Measurements from ENCODE around the gene TXNL4A. TPM values are rescaled to one million over a fixed set of nuclear protein-coding genes. Genes with fewer than 3 reads are reported as not detected.

Gene TXNL4A
- total RNA-seq, 1 donor from 2014 or later, result 104 TPM

DNA sequence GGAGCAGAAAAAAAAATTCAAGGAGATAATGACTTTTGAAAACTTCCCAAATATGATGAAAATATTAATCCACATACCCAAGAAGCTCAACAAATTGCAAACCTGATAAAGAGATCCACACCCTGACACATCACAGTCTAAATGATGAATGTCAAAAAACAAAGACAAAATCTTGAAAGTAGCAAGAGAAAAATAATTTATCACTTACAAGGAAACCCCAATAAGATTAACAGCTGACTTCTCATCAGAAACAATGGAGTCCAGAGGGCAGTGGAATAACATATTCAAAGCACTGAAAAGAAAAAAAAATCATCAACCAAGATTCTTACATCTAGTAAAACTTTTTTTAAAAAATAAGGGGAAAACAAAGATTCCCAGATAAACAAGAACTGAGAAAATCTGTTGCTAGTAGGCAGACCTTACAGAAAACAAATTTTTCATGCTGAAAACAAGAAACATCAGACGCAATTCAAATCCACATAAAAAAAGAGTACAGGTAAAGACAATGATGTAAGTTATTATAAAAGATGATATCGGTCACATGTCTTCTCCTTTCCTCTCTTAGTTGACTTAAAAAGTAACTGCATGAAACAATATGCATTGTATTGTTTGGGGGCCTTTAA is 58.2 kb downstream of the TXNL4A start:
- peaks cover 47% of the 10 kb centered on the region for H3K36me3 Mint-ChIP-seq (ENCODE audit: insufficient read depth)
- TF ChIP-seq, protein P1, sequence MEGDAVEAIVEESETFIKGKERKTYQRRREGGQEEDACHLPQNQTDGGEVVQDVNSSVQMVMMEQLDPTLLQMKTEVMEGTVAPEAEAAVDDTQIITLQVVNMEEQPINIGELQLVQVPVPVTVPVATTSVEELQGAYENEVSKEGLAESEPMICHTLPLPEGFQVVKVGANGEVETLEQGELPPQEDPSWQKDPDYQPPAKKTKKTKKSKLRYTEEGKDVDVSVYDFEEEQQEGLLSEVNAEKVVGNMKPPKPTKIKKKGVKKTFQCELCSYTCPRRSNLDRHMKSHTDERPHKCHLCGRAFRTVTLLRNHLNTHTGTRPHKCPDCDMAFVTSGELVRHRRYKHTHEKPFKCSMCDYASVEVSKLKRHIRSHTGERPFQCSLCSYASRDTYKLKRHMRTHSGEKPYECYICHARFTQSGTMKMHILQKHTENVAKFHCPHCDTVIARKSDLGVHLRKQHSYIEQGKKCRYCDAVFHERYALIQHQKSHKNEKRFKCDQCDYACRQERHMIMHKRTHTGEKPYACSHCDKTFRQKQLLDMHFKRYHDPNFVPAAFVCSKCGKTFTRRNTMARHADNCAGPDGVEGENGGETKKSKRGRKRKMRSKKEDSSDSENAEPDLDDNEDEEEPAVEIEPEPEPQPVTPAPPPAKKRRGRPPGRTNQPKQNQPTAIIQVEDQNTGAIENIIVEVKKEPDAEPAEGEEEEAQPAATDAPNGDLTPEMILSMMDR (IDR thresholded peaks at IDR 0.05; ENCODE audit: unreplicated experiment), result no peak
- no peak overlapping the region for H3K27ac Mint-ChIP-seq
- DNase-seq (ENCODE audit: low spot score, unreplicated experiment), result no peak
- peaks cover 14% of the 10 kb centered on the region for H3K4me1 Mint-ChIP-seq (ENCODE audit: low read depth)
- no peaks in the 10 kb centered on the region for H3K27me3 Mint-ChIP-seq
- no peak overlapping the region for H3K4me3 Mint-ChIP-seq (ENCODE audit: low read depth)
- H3K9me3 Mint-ChIP-seq (ENCODE audit: low read depth), result peaks cover 36% of the 10 kb centered on the region

GRCh38 chr18:79928563-79928960 is 59.8 kb downstream of the TXNL4A start:
- H3K27me3 Mint-ChIP-seq, result no peaks in the 10 kb centered on the region
- no peak for DNase-seq (ENCODE audit: low spot score, unreplicated experiment)
- no peaks in the 10 kb centered on the region for H3K4me1 Mint-ChIP-seq (ENCODE audit: low read depth)

GRCh38 chr18:79927607-79928562 is 60.5 kb downstream of the TXNL4A start:
- Mint-ChIP-seq H3K27ac (no peak overlapping the region), H3K9me3 (ENCODE audit: low read depth) (peaks cover 30% of the 10 kb centered on the region), H3K4me1 (ENCODE audit: low read depth) (no peaks in the 10 kb centered on the region), H3K4me3 (ENCODE audit: low read depth) (no peak overlapping the region), H3K27me3 (no peaks in the 10 kb centered on the region), H3K36me3 (ENCODE audit: insufficient read depth) (peaks cover 44% of the 10 kb centered on the region)
- no peak for DNase-seq (ENCODE audit: low spot score, unreplicated experiment)
- TF ChIP-seq, protein P1 (IDR thresholded peaks at IDR 0.05; ENCODE audit: unreplicated experiment), result no peak

More at GRCh38 chr18:79928563-79928960, 59.8 kb downstream of the TXNL4A start:
- Mint-ChIP-seq H3K9me3 (ENCODE audit: low read depth) (peaks cover 36% of the 10 kb centered on the region), H3K36me3 (ENCODE audit: insufficient read depth) (peaks cover 45% of the 10 kb centered on the region), H3K27ac (no peak overlapping the region), H3K4me3 (ENCODE audit: low read depth) (no peak overlapping the region)
- TF ChIP-seq, protein P1 (IDR thresholded peaks at IDR 0.05; ENCODE audit: unreplicated experiment), result no peak

GRCh38 chr18:79926715-79927606 is 61.4 kb downstream of the TXNL4A start:
- no peak for DNase-seq (ENCODE audit: low spot score, unreplicated experiment)
- H3K9me3 Mint-ChIP-seq (ENCODE audit: low read depth), result peaks cover 23% of the 10 kb centered on the region
- no peaks in the 10 kb centered on the region for H3K4me1 Mint-ChIP-seq (ENCODE audit: low read depth)
- H3K27me3 Mint-ChIP-seq, result no peaks in the 10 kb centered on the region
- H3K36me3 Mint-ChIP-seq (ENCODE audit: insufficient read depth), result peaks cover 39% of the 10 kb centered on the region
- TF ChIP-seq, protein P1 (IDR thresholded peaks at IDR 0.05; ENCODE audit: unreplicated experiment), result no peak
- H3K4me3 Mint-ChIP-seq (ENCODE audit: low read depth), result no peak overlapping the region
- H3K27ac Mint-ChIP-seq, result peak overlapping the region; percentile 53

- TF ChIP-seq, protein P1 (IDR thresholded peaks at IDR 0.05; ENCODE audit: unreplicated experiment), result no peak
- Mint-ChIP-seq H3K36me3 (ENCODE audit: insufficient read depth) (peaks cover 40% of the 10 kb centered on the region), H3K9me3 (ENCODE audit: low read depth) (peaks cover 20% of the 10 kb centered on the region), H3K4me1 (ENCODE audit: low read depth) (no peaks in the 10 kb centered on the region), H3K27ac (no peak overlapping the region), H3K4me3 (ENCODE audit: low read depth) (no peak overlapping the region), H3K27me3 (no peaks in the 10 kb centered on the region)
- DNase-seq (ENCODE audit: low spot score, unreplicated experiment), result no peak
Observed at GRCh38 chr18:79926306-79926705, 62.1 kb downstream of the TXNL4A start.

Measured in progenitor cell of endocrine pancreas (in vitro differentiated cells).